CD14-positive monocyte (primary cell): ENCODE data around the gene RNF213. TPM values are rescaled to one million over a fixed set of nuclear protein-coding genes. Genes with fewer than 3 reads are reported as not detected.
A peak's percentile ranks its signal among the peaks of the same experiment; 100 is the strongest.

ENCODE experiments used
- DNase-seq, 3 donors: peaks; one replicate each; pipeline ENCODE4 v3.0.0-alpha.2; 2011 to 2022
- H2AFZ ChIP-seq: 2 replicates; pipeline ENCODE4 v1.6.0; 2012; ENCODE audit warnings: mild to moderate bottlenecking, low read depth, low read length, inconsistent platforms; ENCODE audit not compliant: insufficient read depth, poor library complexity, severe bottlenecking
- H3K27ac ChIP-seq, 2 donors: 1 replicate in 1 of 2; 2 replicates in 1 of 2; pipeline ENCODE4 v1.5.1; 2012 to 2013; ENCODE audit warnings: low read length in 2 of 2, control low read depth in 1 of 2, inconsistent platforms in 1 of 2, low read depth in 1 of 2, mild to moderate bottlenecking in 1 of 2
- H3K27me3 ChIP-seq, 2 donors: one replicate each; pipeline versions ENCODE4 v1.6.0 to v1.6.1; 2011 to 2013; ENCODE audit warnings: low read length in 2 of 2; ENCODE audit not compliant: control insufficient read depth in 2 of 2, insufficient read depth in 2 of 2
- H3K36me3 ChIP-seq, 2 donors: replicated peaks in 1 of 2; 1 replicate in 1 of 2; 2 replicates in 1 of 2; pipeline versions ENCODE4 v1.5.1 to v1.6.1; 2012 to 2013; ENCODE audit warnings: low read length in 2 of 2, control low read depth in 1 of 2, inconsistent platforms in 1 of 2, mild to moderate bottlenecking in 1 of 2; ENCODE audit not compliant: insufficient read depth in 2 of 2, control insufficient read depth in 1 of 2
- H3K4me1 ChIP-seq, 2 donors: 1 replicate in 1 of 2; 2 replicates in 1 of 2; pipeline versions ENCODE4 v1.5.1 to v1.6.1; 2012 to 2013; ENCODE audit warnings: low read length in 2 of 2, control low read depth in 1 of 2, inconsistent platforms in 1 of 2, mild to moderate bottlenecking in 1 of 2, moderate library complexity in 1 of 2; ENCODE audit not compliant: insufficient read depth in 2 of 2, control insufficient read depth in 1 of 2
- H3K4me2 ChIP-seq: replicated peaks from 2 replicates; pipeline ENCODE3; 2012; ENCODE audit warnings: low read length, moderate library complexity, mild to moderate bottlenecking; ENCODE audit not compliant: poor library complexity, severe bottlenecking; ENCODE audit errors: extremely low read depth
- H3K4me3 ChIP-seq, 3 experiments: fragments of 200-600 bp in 1 of 3; sonication (generic) in 1 of 3; replicated peaks in 1 of 3; 1 replicate in 2 of 3; 2 replicates in 1 of 3; pipeline ENCODE4 v1.5.1; 2011 to 2013; ENCODE audit warnings: low read length in 3 of 3, mild to moderate bottlenecking in 3 of 3, control low read depth in 2 of 3, low read depth in 2 of 3, inconsistent platforms in 1 of 3, moderate library complexity in 1 of 3
- H3K79me2 ChIP-seq: 2 replicates; pipeline ENCODE4 v1.6.0; 2012; ENCODE audit warnings: mild to moderate bottlenecking, control low read depth, inconsistent platforms, low read length, moderate library complexity; ENCODE audit not compliant: insufficient read depth
- H3K9ac ChIP-seq: 2 replicates; pipeline ENCODE4 v1.6.0; 2017; ENCODE audit warnings: low read length, mild to moderate bottlenecking; ENCODE audit not compliant: insufficient read depth, poor library complexity, severe bottlenecking
- H3K9me3 ChIP-seq, 2 donors: replicated peaks in 1 of 2; 1 replicate in 1 of 2; 2 replicates in 1 of 2; pipeline versions ENCODE4 v1.5.1 to v1.6.1; 2012 to 2013; ENCODE audit warnings: low read length in 2 of 2, control low read depth in 1 of 2; ENCODE audit not compliant: control insufficient read depth in 1 of 2, insufficient read depth in 1 of 2
- H4K20me1 ChIP-seq: 2 replicates; pipeline ENCODE4 v1.6.0; 2012; ENCODE audit warnings: mild to moderate bottlenecking, low read length, control low read depth, moderate library complexity; ENCODE audit not compliant: insufficient read depth
- H3K27ac Mint-ChIP-seq, 7 donors: one replicate each; pipeline ENCODE4 v1.8.0; 2020; ENCODE audit warnings: mild to moderate bottlenecking in 7 of 7, mixed read lengths in 7 of 7, moderate library complexity in 6 of 7, inconsistent platforms in 2 of 7
- H3K27me3 Mint-ChIP-seq, 3 donors: one replicate each; pipeline ENCODE4 v1.8.0; 2021 to 2022; ENCODE audit warnings: low read depth in 3 of 3, mild to moderate bottlenecking in 3 of 3, mixed read lengths in 3 of 3, moderate library complexity in 3 of 3, inconsistent platforms in 1 of 3
- H3K36me3 Mint-ChIP-seq, 2 donors: one replicate each; pipeline ENCODE4 v1.8.0; 2020; ENCODE audit warnings: mixed read lengths in 2 of 2, inconsistent platforms in 1 of 2, mild to moderate bottlenecking in 1 of 2
- H3K4me1 Mint-ChIP-seq: one replicate; pipeline ENCODE4 v1.8.0; 2020; ENCODE audit warnings: mild to moderate bottlenecking, mixed read lengths
- H3K4me3 Mint-ChIP-seq, 2 donors: one replicate each; pipeline ENCODE4 v1.8.0; 2020; ENCODE audit warnings: mild to moderate bottlenecking in 2 of 2, mixed read lengths in 2 of 2, moderate library complexity in 1 of 2
- H3K9me3 Mint-ChIP-seq, 7 donors: one replicate each; pipeline ENCODE4 v1.8.0; 2020 to 2022; ENCODE audit warnings: mixed read lengths in 7 of 7, mild to moderate bottlenecking in 6 of 7, moderate library complexity in 6 of 7, inconsistent platforms in 2 of 7
- WGBS: methylation state at CpG from one replicate; pipeline ENCODE4 v1.1.5; 2013; ENCODE audit warnings: missing lambda C conversion rate; ENCODE audit not compliant: insufficient coverage; 5-methylcytosine and 5-hydroxymethylcytosine counted together
- intact Hi-C, 2 donors: fragments of 100-400 bp; cut with micrococcal nuclease; formaldehyde crosslinking; loops; one replicate each; pipeline versions ENCODE4 v1.15.0 to v1.15.1; 2023
- polyA plus RNA-seq, 3 donors: library from polyadenylated mRNA; depleted of rRNA in 1 of 3; unstranded in 2 of 3; stranded (reverse) in 1 of 3; fragments of 300-500 nt in 2 of 3; fragments of >200 nt in 1 of 3; fragmentation: Illumina TruSeq in 2 of 3; gene quantifications; 1 replicate in 2 of 3; 2 replicates in 1 of 3; pipeline ENCODE4 v1.2.3, GENCODE V29; 2012 to 2021
- TF ChIP-seq, protein P1 (sequence below): fragments of 200-600 bp; IDR thresholded peaks from one replicate; pipeline ENCODE4 v1.8.0; 2022; ENCODE audit warnings: antibody characterized with exemption, mild to moderate bottlenecking

Gene RNF213
- polyA plus RNA-seq, 3 donors: 10.3 to 196 (median 18.1) TPM

DNA sequence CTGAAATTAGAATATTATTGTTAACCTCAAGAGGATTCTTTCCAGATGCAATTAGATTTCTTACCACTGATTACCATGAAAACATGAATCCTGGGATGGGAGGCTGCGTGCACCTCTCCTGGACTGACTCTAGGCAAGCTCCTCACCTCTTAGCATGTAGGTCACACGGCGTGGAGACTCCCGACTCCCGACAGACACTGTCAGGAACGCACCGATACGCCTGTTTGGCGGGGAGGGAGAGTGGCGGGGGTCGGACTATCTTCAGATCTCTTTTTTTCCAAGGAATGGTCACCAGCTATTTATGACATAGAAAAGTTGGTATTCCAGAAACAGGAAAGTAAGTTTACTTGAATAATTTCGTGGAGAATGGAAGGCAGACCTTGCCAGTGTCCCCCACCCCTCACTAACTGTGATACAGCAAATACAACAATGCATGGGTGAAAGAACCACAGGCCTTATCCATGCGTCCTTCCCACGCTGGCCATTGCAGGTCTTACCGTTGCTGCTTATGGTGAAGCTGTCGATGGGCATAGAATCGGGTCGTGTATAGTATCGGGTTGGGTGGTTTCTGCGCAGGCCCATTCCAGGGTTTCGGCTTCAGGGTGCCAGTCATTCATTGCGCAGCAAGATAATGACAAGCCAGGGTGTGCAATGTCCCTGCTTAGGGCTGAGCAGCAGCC is 91.7 kb downstream of the RNF213 start:
- H3K4me3 ChIP-seq: no peak overlapping the region
- no peaks in the 10 kb centered on the region for H3K27me3 ChIP-seq
- Mint-ChIP-seq H3K4me3 (no peak overlapping the region), H3K27me3 (no peaks in the 10 kb centered on the region), H3K27ac (peak overlapping the region in 1 of 7 donors; percentile 82), H3K9me3 (peaks cover 0 to 1% (median 0%) of the 10 kb centered on the region in 7 donors), H3K36me3 (peaks cover 92 to 100% of the 10 kb centered on the region in 2 donors), H3K4me1 (no peaks in the 10 kb centered on the region)
- TF ChIP-seq, protein P1, sequence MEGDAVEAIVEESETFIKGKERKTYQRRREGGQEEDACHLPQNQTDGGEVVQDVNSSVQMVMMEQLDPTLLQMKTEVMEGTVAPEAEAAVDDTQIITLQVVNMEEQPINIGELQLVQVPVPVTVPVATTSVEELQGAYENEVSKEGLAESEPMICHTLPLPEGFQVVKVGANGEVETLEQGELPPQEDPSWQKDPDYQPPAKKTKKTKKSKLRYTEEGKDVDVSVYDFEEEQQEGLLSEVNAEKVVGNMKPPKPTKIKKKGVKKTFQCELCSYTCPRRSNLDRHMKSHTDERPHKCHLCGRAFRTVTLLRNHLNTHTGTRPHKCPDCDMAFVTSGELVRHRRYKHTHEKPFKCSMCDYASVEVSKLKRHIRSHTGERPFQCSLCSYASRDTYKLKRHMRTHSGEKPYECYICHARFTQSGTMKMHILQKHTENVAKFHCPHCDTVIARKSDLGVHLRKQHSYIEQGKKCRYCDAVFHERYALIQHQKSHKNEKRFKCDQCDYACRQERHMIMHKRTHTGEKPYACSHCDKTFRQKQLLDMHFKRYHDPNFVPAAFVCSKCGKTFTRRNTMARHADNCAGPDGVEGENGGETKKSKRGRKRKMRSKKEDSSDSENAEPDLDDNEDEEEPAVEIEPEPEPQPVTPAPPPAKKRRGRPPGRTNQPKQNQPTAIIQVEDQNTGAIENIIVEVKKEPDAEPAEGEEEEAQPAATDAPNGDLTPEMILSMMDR: no peak
- no peaks in the 10 kb centered on the region for H3K9me3 ChIP-seq
- DNase-seq: no peak
- H3K36me3 ChIP-seq: peaks cover 100% of the 10 kb centered on the region in 2 donors
- H3K4me2 ChIP-seq: no peak overlapping the region
- no peaks in the 10 kb centered on the region for H3K4me1 ChIP-seq
- H4K20me1 ChIP-seq: peaks cover 93% of the 10 kb centered on the region
- H2AFZ ChIP-seq: no peak overlapping the region
- WGBS: over 99% methylated on average over 11 of the region's 22 CpGs
- H3K9ac ChIP-seq: no peak overlapping the region
- H3K79me2 ChIP-seq: no peaks in the 10 kb centered on the region
- intact Hi-C loops: no loop called here
- no peak overlapping the region for H3K27ac ChIP-seq

DNA sequence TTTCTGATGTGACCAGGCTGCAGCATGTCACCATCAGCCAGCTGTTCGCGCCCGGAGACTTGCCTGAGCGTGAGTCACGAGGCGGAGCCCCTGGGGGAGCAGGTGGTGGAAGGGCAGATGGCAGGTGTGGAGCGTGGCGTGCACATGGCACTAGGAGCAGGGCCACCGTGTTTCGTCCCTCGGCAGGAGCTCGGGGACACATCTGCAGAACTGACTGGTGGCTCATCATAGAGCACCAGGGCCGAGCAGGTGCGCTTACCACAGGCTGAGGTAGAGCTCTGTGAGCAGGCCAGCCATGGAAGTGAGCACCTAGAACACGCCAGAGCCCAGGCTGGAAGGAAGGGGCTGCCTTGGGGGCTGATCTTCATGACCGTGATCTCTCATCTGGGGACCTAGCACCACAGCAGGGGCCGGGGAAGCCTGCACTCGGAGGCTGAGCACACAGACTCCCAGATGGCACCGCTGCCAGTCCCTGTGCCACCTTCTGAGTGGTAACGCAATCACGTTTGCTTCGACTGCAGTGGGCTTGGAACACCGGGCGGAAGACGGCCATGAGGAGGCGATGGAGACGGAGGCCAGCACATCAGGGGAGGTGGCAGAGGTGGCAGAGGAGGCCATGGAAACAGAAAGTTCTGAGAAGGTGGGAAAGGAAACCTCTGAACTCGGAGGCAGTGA is 92.5 kb downstream of the RNF213 start:
- Mint-ChIP-seq H3K27ac (peak overlapping the region in 2 of 7 donors; percentile 12 to 13), H3K9me3 (peaks cover 0 to 1% (median 0%) of the 10 kb centered on the region in 7 donors), H3K27me3 (no peaks in the 10 kb centered on the region), H3K36me3 (peaks cover 91 to 100% of the 10 kb centered on the region in 2 donors), H3K4me3 (no peak overlapping the region), H3K4me1 (no peaks in the 10 kb centered on the region)
- no peak overlapping the region for H2AFZ ChIP-seq
- peaks cover 93% of the 10 kb centered on the region for H4K20me1 ChIP-seq
- WGBS: 97% methylated on average over 28 of the region's 28 CpGs
- H3K4me3 ChIP-seq: no peak overlapping the region
- no peaks in the 10 kb centered on the region for H3K4me1 ChIP-seq
- H3K9ac ChIP-seq: no peak overlapping the region
- TF ChIP-seq, protein P1: no peak
- no peak for DNase-seq
- H3K4me2 ChIP-seq: no peak overlapping the region
- no peaks in the 10 kb centered on the region for H3K79me2 ChIP-seq
- no peak overlapping the region for H3K27ac ChIP-seq
- intact Hi-C loops: no loop called here
- peaks cover 100% of the 10 kb centered on the region in 2 donors for H3K36me3 ChIP-seq
- no peaks in the 10 kb centered on the region for H3K9me3 ChIP-seq
- no peaks in the 10 kb centered on the region for H3K27me3 ChIP-seq
